ENCODE results near the gene MAGI2.
"Not testable (repeated sequence)": the region's sequence is repeated elsewhere in the genome, so short reads cannot be mapped to it uniquely, and the experiment has no call there.

Gene MAGI2

DNA sequence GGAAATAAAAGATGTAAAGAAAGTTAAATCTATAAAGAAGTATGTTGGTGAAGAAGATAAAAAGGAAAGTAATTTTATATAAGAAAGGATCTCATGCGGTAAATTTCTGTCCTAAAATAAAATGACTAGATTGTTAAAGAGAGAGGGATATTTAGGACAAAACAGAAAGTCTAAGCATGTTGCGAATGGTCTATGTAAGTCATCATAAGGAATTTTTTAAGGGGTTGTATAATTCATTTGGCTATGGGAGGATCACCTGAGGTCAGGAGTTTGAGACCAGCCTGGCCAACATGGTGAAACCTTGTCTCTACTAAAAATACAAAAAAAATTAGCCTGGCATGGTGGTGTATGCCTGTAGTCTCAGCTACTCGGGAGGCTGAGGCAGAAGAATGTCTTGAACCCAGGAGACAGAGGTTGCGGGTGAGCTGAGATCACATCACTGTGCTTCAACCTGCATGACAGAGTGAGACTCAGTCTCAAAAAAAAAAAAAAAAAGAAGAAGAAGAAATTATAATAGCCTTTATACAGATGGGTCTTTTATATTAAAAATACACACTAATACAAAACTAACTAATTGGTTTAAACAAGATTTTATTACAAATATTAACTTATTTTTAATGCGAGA, 294.3 kb downstream of the MAGI2 start:
- no peak for DNase-seq (ENCODE audit: low read depth)

DNA sequence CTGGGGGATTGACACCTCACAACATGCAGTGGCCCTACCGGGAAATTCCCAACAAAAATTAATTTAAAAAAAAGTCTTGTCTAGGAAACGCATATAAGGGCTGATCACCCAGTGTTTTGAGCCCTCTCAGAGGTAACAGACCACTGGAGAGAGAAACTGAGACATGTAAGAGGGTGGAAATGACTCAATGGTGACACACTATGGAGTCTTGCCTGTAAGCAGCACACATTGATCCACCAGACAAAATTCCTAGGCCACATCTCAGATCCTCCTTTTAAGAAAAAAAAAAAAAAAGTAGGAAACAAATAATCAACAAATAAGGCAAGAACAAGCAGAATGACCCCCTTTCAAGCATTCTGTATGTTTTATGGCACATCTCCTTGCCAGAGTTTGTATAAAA, 296.2 kb downstream of the MAGI2 start:
- no peak for DNase-seq (ENCODE audit: low read depth)

DNA sequence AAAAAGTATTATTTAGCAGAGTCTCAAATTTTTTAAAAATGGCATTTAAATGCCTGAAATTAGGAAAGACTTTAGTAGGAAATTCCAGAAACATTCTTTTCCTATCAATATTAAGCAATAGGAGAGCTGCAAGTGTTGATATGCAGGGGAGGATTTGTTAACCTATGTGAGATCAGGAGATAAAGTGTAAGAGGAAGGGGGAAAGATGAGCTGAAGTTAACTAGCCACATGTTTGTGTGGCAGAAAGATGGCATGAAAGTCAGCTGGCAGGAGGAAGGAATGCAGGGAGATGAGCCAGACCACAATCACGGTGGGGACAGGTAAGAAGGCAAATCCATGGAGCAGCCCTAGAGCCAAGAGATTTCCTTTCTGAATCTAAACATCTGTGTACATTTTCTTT, 303.6 kb downstream of the MAGI2 start:
- DNase-seq (ENCODE audit: low read depth), result peak; percentile 7

DNA sequence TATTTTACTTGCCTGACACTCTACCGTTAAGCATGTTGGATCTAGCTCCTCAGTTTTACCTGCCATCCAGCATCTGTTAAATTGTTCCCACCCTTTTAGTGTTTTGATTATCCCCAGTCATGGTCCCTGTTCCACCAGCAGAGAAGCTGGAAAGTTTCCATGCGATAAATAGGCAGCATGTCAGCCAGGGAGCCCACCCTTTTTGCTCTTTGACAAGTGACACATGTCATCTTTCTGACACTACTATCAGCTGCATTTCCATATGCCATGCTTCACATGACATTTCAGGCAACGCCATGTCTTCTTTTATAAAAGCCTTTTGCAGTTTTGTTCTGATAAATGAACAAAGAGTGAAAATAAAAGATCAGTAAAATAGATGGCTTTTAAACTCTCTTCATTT, 310.8 kb downstream of the MAGI2 start:
- no peak for DNase-seq (ENCODE audit: low read depth)

DNA sequence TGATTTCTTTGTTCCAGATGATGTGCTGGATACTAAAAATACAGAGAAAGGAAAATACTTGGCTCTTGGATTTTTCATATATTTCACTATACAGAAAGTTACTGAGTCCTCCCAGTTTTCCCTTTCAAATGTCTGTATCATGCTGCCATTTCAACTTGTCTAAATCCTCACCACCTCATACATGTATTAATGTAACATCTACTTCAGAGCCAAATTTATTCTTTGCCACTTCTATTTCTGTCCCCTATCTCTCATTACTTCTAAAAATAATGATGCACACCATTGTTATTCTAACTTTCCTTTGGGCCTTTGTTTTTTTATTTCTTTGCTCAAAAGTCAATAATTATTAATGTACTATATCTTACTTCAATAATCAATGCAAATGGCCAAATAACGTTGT, 312.2 kb downstream of the MAGI2 start:
- no peak for DNase-seq (ENCODE audit: low read depth)

DNA sequence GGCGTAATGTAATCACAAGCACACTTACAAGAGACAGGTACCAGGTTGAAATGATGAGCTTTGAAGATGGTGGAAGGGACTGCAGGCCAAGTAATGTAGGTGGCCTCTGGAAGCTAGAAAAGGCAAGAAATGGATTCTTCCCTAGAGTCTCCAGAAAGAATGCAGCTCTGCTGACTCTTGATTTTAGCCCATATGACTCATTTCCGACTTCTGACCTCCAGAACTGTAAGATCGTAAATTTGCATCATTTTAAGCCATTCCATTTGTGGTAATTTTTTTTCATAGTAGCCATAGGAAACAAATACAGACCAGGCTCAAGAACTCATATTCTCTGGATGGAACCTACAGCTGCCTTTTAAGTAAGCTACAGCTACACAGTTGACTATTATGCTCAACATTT, 315.5 kb downstream of the MAGI2 start:
- peak; percentile 80 for DNase-seq (ENCODE audit: low read depth)

DNA sequence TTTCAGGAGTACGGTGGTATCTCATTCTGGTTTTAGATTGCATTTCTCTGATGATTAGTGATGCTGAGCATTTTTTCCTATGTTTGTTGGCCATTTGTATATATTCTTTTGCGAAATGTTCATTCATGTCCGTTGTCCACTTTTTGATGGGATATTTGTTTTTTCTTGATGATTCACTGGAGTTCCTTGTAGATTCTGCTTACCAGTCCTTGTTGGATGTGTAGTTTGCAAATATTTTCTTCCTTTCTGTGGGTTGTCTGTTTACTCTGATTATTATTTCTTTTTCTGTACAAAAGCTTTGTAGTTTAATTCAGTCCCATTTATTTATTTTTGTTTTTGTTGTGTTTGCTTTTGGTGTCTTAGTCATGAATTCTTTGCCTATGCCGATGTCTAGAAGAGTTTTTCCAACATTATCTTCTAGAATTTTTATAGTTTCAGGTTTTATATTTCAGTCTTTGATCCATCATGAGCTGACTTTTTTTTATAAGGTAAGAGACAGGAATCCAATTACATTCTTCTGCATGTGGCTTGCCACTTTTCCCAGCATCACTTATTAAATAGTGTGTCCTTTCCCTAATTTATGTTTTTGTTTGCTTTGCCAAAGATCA, 320.5 kb downstream of the MAGI2 start:
- DNase-seq (ENCODE audit: low read depth), result peak; percentile 39

DNA sequence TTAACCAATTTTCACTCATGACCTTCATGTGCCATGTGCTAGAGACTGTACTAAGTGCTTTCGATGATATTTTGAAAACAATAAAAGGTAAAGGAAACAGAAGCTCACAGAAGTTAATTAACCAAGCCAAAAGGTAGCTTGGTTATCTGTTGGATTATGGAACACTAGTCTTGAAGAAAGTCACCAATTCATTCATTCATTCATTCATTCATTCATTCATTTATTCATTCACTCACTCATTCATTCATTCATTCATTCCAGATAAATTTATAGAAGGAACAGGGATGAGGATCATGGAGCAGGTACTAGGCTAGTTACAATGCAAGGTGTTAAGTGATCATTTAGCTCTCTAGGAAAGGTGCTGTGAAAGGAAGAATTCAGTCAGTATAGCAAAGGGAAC, 322.8 kb downstream of the MAGI2 start:
- no peak for DNase-seq (ENCODE audit: low read depth)

DNA sequence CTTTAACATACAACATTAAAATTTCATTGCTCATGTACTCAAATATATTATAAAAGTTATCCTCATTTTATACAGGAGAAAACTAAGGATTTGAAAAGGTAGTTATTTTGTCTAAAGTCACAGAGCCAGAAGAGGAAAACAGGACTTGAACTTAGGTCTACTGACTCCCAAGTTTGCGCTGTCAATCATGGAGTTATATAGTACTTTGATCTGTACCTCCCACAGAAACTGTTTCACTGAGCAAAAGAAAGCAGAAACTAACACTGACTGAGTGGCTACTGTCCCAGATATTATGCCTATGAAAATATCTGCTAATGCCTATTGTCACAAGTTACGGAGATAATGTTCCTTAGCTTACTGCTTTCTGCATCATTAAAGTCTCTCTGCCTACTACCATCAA, 329.1 kb downstream of the MAGI2 start:
- no peak for DNase-seq (ENCODE audit: low read depth)

DNA sequence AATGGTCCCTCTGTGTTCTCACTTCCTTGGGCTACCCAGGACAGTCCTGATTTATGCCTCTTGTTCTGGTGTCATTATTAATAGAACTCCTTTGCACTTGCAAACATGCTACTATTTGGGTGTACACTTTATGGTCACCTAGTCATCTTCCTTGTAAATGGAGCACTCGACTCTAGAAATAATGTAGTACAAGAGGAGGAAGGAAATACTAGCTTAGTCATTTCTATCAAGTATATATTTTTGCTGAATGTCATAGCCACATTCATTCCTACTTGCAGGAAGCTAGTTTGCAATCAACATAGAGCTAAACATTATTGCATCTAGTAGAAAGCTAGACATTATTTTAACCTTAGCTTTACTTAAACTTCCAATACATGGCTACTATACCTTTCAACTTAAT, 335.3 kb downstream of the MAGI2 start:
- DNase-seq (ENCODE audit: low read depth), result no peak

DNA sequence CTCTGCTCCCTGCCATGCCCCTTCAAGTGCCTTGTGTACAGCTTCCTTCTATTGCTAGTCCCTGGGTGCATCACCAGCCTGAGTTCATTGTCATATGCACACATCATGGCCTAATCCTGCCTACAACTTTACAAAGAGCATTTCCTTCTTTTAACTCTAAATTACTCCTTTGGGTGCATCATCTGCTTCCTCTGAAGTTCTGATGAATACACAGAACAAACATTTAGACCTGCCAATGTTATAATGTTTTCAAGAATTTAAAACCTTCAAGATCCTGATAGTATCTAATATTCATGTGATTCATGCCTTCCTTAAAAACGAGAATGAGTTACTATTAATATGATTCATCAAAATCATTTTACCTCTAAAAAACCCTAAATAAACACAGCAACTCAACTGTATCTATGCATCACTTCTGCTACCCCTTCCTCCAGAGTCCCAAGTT, 357.1 kb downstream of the MAGI2 start:
- peak; percentile 58 for DNase-seq (ENCODE audit: low read depth)

DNA sequence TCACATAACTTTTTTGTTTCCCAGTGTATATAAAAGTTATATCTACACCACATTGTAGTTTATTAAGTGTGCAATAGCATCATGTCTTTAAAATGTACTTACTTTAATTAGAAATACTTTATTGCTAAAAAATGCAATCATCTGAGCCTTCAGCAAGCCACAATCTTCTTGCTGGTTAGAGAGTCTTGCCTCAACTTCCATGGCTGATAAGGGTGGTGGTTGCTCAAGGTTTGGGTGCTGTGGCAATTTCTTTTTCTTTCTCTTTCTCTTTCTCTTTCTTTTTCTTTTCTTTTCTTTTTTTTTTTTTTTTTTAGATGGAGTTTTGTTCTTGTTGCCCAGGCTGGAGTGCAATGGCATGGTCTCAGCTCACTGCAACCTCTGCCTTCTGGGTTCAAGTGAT, 360.0 kb downstream of the MAGI2 start:
- peak; percentile 48 for DNase-seq (ENCODE audit: low read depth)

DNA sequence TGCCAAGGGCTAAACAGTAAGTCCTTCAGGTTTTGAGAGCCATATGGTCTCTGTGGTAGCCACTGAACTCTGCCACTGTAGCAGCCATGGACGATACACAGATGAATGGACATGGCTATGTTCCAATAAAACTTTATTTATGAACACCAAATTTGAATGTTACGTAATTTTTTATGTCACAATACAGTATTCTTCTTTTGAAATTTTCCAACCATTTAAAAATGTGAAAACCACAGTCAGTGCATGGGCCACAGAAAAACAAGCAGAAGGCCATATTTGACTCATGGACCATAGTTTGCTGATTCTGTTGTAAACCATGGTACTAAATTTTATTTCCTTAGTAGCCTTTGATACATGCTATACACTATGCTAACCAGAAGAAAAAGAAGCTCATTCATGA, 361.8 kb downstream of the MAGI2 start:
- peak; percentile 69 for DNase-seq (ENCODE audit: low read depth)

DNA sequence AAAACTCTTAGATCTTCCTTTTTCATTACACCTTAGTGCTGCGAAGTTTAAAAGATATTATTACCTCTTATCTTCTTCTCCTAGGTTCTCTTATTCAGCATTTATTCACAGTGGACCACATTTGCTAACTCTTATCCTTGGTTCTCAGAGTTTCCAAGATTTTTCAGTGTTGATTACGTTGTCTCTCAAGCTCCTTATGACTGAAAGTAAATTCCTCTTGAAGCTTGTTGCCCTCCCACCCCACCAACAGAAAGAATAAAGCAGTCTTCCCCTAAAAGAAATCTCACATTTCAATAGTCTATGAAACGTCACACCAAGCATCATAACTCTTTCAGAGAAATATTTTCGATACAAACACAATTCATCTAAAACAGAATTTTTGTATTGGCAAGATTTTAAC, 362.5 kb downstream of the MAGI2 start:
- no peak for DNase-seq (ENCODE audit: low read depth)

DNA sequence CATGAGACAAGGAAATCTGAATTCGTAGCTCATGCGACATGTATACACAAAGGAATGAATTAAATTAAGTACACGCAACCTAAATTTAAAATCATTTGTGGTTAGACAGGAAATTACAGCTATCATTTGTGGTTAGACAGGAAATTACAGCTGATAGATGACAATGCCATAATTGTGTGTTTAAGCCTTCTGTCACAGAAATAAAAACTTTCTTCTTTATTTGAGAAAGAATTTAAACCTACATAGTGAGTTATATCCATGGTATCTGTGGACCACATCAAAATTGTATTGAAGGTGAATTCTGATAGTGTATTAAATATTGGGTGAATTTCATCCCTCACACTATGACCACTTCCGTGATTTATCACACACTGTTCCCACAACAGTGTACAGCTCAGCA, 362.9 kb downstream of the MAGI2 start:
- peak; percentile 36 for DNase-seq (ENCODE audit: low read depth)

DNA sequence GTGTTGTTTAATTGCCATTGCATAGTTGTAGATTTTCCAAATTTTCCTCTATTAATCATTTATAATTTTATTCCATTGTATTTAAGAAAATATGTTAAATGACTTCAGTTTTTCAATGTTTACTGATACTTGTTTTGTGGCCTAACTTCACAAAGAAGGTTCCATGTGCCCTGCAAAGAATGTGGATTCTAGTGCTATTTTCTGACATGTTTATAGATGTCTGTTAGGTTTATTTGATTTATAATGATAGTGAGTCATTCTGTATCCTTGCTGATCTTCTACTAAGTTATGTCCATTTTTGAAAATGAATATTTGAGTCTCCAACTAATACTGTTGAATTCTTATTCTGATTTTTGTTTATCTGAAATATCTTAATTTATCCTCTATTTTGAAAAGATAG, 369.0 kb downstream of the MAGI2 start:
- DNase-seq (ENCODE audit: low read depth), result peak; percentile 21

DNA sequence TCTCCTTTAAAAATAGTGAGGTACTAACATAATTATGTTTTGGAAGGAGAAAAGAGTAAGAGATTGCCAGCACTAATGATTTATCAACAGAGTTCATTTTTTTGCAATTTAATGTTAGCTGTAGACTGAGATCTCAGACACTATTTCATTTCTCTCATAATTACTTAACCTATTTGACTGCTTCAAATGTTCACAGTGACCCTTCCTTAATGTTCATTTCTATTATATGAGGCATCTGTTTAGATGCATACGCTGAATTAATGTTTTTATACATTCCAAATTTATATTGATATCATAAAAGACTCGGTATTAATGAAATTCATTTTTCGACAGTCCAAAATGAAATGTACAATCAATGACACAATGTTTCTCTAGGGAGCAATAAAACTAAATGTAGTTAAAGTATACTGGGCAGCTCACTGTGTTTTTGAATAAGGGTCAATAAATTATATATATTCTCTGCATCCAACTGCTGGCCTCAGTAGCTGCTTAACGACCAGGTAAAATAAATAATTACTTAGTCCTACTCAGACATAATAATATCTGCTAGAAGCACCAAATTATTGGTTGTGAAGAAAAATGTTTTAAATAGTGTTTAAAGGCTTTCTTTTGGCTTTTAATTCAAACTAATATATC, 373.4 kb downstream of the MAGI2 start:
- DNase-seq (ENCODE audit: low read depth), result no peak

DNA sequence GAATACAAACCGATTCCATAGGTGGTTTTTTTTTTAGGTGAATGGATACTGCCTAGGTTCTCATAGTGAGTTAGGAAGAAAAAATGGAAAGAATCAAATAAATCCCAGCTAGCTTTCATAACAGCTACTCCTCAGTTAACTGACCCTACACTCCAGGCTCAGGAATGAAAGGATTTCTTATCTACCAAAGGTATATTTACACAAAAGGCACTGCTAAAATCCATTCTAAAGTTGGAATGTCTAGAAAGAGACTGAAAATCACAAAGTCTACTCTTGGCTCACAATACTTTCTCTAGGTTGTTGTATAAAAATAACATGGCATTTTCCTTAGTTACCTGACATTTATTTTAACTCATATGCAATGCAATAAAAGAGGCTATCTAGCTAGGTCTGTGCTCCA, 375.2 kb downstream of the MAGI2 start:
- DNase-seq (ENCODE audit: low read depth), result no peak

DNA sequence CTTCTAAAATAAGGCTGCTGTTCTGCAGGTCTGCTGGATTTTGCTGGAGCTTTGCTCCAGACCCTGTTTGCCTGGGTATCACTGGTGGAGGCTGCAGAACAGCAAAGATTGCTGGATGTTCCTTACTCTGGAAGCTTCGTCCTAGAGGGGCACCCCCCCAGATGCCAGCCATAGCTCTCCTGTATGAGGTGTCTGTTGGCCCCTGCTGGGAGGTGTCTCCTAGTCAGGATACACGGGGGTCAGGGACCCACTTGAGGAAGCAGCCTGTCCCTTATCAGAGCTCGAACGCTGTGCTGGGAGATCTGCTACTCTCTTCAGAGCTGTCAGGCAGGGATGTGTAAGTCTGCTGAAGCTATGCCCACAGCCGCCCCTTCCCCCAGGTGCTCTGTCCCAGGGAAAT, 382.3 kb downstream of the MAGI2 start:
- DNase-seq (ENCODE audit: low read depth), result not testable (repeated sequence)

DNA sequence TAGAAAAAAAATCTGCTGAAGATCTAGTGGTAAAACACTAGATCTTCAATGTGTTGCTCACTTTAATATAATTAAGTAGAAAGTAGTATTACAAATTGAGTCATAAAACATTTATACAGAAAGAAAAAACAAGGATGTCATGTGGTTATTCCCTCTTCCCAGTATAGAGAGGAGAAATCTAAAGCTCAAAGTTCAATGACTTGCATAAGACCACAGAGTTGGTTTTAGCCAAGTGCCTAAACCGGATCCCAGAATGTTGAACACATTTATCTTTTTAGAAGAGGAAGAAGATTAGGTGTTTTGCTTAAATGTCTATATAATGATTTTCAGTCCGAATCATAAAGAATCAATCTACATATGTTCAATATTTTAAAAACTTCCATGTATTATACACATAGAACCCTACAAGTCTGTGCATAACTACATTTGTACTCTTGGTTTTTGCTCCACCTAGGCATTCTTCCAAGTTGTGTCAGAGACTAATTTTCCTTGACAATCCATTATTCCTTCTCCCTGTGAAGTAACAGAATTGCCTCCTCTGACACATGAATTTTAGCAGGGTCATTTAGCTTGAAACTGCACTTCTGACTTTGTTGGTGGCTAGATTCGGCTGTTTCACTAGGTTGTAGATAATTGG, 389.2 kb downstream of the MAGI2 start:
- DNase-seq (ENCODE audit: low read depth), result no peak

DNA sequence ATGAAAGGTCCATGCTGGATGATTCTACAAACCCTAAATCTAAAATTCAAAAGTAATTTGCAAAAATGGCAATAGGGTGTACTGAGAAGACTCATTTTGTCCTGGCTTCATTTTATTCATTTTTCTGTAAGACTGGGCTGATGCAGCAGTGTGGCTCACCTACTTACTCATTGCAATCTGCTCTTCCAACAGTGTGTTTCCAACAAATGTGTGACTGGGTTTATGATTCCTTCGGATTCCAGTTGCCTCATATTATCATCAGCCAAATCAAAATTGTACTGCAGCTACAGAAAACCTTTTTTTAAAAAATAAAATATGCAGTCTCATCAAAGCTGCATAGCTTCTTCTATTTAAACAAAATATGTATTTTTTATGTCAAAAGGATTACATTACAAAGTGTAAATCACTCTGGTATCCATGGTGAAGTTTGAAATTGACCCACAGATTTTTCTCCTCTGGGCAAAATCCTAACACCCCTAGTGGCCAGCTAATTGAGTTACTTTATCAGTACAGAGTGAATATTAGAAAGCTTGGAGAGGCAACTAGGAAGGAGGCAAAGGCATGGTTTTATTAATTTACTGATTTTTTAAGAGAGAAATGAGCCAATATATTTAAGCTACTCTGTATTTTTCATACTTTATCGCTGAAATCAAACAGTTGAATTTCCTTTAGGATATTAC, 390.3 kb downstream of the MAGI2 start:
- no peak for DNase-seq (ENCODE audit: low read depth)

DNA sequence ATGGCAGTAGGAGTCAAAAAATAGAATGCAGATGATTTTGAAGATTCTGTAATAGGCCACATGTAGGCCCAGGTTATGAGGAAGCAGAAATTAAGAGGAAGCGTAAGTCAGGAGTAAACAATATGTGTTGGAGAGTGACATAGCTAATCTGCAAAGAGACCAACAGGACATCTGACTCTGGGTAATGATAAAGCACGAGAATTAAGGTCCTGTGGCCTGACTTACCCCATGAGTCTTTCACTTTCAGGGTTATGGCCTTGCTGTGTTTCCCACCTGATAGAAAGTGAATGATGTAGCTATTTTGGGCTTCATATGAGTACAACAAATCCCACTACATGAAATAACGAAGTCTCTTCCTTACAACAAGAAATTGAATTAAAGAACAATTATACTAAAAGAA, 393.0 kb downstream of the MAGI2 start:
- DNase-seq (ENCODE audit: low read depth), result no peak
